Esophagus muscularis mucosa (tissue), 3 donors: Measurements from ENCODE around the gene LLGL1.

Experiments
- CTCF ChIP-seq, 3 experiments: fragments of 200-600 bp in 2 of 3; fragments of 450-650 bp in 1 of 3; sonication (generic) in 2 of 3; IDR thresholded peaks; one replicate each; pipeline ENCODE4 v1.5.1; 2017 to 2019; ENCODE audit warnings: antibody characterized with exemption in 3 of 3, mild to moderate bottlenecking in 2 of 3, moderate library complexity in 1 of 3
- POLR2AphosphoS5 ChIP-seq, 2 donors: sonication (generic); formaldehyde crosslinking; IDR thresholded peaks; one replicate each; pipeline ENCODE4 v1.6.1; 2017; ENCODE audit warnings: antibody characterized with exemption in 2 of 2

GRCh38 chr17:18179804-18180203 is 45.6 kb upstream of the LLGL1 start:
- TF ChIP-seq POLR2AphosphoS5 (IDR thresholded peaks at IDR 0.05) (no peak), CTCF (IDR thresholded peaks at IDR 0.05) (no peak)
